A673 (cell line): ENCODE data around the gene GCN1.

Source experiments
- CTCF ChIP-seq: fragments of 300-800, 200-600 bp; sonication (generic); conservative IDR thresholded peaks from 2 replicates; pipeline ENCODE4 v1.5.1; 2017; ENCODE audit warnings: low read depth, mild to moderate bottlenecking, antibody characterized with exemption, low read length, moderate library complexity, mixed read lengths
- EZH2 ChIP-seq: fragments of 200-600 bp; sonication (generic); IDR thresholded peaks from 2 replicates; pipeline ENCODE4 v1.6.1; 2017; ENCODE audit warnings: borderline replicate concordance, low read depth, mild to moderate bottlenecking, mixed read lengths, antibody characterized with exemption, low read length; ENCODE audit not compliant: poor library complexity, severe bottlenecking

- no peak for TF ChIP-seq CTCF
- TF ChIP-seq EZH2, result no peak
Observed at GRCh38 chr12:120238839-120239445, 44.4 kb upstream of the GCN1 start.
